ENCODE data around the gene WDFY4.

- TF ChIP-seq CTCF (CRISPR knock-in tag; IDR thresholded peaks at IDR 0.05) (no peak), RAD21 (CRISPR knock-in tag; IDR thresholded peaks at IDR 0.05) (no peak), GLI4 (CRISPR knock-in tag; IDR thresholded peaks at IDR 0.05; ENCODE audit: borderline replicate concordance) (no peak), POLR2A (IDR thresholded peaks at IDR 0.05; ENCODE audit: insufficient read depth in 1 of 2, low read depth in 2 of 2, low read length in 2 of 2) (no peak), ZNF761 (CRISPR knock-in tag; conservative IDR thresholded peaks at IDR 0.05) (no peak), ZFP41 (CRISPR knock-in tag; IDR thresholded peaks at IDR 0.05; ENCODE audit: borderline replicate concordance) (no peak), TCF7 (IDR thresholded peaks at IDR 0.05; ENCODE audit: low read depth) (no peak), ZNF280D (CRISPR knock-in tag; IDR thresholded peaks at IDR 0.05) (no peak), MEIS2 (CRISPR knock-in tag; IDR thresholded peaks at IDR 0.05) (no peak), JUND (CRISPR knock-in tag; IDR thresholded peaks at IDR 0.05) (no peak), FLYWCH1 (CRISPR knock-in tag; IDR thresholded peaks at IDR 0.05) (no peak), ZNF501 (CRISPR knock-in tag; IDR thresholded peaks at IDR 0.05) (no peak), TP53 (CRISPR knock-in tag; conservative IDR thresholded peaks at IDR 0.05) (no peak)
- TF ChIP-seq, protein P1, sequence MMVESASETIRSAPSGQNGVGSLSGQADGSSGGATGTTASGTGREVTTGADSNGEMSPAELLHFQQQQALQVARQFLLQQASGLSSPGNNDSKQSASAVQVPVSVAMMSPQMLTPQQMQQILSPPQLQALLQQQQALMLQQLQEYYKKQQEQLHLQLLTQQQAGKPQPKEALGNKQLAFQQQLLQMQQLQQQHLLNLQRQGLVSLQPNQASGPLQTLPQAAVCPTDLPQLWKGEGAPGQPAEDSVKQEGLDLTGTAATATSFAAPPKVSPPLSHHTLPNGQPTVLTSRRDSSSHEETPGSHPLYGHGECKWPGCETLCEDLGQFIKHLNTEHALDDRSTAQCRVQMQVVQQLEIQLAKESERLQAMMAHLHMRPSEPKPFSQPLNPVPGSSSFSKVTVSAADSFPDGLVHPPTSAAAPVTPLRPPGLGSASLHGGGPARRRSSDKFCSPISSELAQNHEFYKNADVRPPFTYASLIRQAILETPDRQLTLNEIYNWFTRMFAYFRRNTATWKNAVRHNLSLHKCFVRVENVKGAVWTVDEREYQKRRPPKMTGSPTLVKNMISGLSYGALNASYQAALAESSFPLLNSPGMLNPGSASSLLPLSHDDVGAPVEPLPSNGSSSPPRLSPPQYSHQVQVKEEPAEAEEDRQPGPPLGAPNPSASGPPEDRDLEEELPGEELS (CRISPR knock-in tag; IDR thresholded peaks at IDR 0.05), result no peak
Observed at GRCh38 chr10:48656914-48657305, 27.8 kb upstream of the WDFY4 start.

Data from HepG2 (cell line).